UCSD-AML1 (cell line): ENCODE measurements around the gene HINFP.
"Not testable (repeated sequence)": the region's sequence is repeated elsewhere in the genome, so short reads cannot be mapped to it uniquely, and the experiment has no call there.

Source experiments
- DNase-seq: peaks from one replicate; lab custom pipeline; 2025; ENCODE audit not compliant: unreplicated experiment; lab: John Stamatoyannopoulos, UW

HINFP gene

DNA sequence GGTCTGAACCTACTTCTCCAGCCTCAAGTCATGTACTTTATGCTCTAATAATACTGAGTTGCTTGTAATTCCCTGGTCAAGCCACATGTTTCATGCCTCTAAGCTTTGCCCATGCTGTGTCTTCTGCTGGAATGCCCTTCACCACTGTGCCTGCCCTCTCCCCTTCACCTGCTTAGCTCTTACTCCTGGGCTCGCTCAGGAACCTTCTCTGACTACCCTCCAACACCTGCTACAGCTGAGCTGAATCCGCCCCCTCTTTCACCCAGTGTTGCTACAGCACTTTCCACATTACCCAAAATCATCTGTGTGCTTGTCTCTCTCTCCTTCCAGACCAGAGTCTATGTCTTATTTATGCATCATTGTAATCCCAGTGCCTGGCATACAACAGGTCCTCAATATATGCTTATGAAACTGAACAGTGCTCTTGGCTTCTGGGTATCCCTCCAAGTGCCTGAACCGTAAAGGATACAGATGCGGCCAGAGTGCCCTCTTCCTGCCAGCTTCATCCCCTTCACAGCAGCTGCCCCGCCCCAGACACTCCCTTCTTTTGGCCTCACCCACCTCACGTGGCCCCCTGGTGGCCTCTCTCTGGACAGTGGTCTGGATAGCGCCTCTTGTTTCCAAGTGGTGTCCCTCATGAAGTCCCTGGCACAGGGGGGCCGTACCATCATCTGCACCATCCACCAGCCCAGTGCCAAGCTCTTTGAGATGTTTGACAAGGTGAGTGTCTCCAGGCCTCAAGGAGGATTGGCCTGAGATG is 34.5 kb downstream of the HINFP start:
- DNase-seq, result peak; percentile 54

DNA sequence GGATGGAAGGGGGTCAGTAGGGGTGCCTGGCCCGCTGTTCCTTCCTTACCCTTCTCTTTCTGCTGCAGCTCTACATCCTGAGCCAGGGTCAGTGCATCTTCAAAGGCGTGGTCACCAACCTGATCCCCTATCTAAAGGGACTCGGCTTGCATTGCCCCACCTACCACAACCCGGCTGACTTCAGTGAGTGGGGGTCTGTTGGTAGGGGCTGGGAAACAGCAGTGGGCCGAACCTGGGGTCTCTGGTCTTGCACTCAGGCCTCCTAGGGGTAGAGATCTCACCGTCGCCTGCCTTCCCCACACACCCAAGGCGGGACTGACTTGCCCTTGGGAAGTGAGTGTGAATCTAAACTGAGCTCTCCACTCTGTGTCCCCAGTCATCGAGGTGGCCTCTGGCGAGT is 35.1 kb downstream of the HINFP start:
- DNase-seq, result no peak

DNA sequence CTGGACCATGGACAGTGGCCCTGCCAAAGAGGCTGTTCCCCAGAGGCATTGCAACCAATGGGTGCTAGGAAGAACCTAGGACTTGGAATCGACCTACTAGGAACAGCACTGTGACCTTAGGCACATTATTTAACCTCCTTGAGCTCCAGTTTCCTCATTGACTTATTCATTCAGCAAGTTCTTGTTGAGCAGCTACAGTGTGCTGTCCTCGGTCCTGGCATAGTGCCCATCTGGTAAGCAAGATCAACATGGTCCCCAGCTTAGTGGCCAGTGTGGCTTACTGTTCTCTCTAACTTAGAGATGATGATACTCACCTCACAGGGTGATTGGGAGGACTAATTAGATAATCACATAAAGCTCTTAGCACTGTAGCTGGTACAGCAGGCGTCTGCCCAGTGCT is 35.7 kb downstream of the HINFP start:
- DNase-seq, result no peak

DNA sequence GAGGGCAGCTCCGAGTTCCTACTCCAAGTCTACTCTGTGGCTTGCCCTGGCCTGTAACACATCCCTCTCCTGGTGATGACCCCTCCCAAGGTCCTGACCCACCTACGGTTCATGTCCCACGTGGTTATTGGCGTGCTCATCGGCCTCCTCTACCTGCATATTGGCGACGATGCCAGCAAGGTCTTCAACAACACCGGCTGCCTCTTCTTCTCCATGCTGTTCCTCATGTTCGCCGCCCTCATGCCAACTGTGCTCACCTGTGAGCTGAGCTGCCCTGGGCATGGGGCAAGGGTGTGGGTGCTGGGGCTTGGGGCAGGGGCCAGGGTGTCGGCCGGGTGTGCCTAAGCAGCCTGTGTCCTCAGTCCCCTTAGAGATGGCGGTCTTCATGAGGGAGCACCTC is 37.1 kb downstream of the HINFP start:
- DNase-seq, result no peak

DNA sequence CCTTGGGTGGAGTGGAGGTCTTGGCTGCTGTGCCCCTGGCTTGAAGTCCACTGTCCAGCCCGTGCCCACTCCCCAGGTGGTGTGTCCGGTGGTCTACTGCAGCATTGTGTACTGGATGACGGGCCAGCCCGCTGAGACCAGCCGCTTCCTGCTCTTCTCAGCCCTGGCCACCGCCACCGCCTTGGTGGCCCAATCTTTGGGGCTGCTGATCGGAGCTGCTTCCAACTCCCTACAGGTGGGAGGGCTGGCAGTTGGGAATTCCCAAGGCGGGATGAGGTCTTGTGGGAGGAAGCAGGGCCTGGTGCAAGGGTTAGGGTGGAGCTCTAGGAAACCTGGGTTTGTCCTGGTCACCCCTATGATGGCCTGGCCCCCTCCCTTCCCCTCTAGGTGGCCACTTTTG is 38.8 kb downstream of the HINFP start:
- no peak for DNase-seq

DNA sequence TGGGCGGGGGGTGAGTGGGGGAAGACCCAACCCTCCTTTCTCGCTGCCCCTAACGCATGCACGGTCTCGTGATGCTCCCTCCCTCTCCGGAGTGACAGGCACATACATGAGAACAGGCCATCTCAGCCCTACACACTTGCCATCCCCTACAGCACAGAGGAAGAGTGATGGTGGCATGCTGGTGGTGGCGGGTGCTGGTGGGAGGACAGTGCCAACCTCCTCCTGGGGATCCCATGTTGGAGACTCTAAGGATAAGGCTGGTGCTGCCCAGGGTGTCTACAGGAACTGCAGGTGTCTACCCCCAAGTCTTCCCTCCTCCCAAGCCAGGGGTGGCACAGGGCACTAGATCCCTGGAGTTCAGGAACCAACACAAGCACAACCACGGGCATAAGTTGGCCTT is 40.5 kb downstream of the HINFP start:
- DNase-seq, result no peak

DNA sequence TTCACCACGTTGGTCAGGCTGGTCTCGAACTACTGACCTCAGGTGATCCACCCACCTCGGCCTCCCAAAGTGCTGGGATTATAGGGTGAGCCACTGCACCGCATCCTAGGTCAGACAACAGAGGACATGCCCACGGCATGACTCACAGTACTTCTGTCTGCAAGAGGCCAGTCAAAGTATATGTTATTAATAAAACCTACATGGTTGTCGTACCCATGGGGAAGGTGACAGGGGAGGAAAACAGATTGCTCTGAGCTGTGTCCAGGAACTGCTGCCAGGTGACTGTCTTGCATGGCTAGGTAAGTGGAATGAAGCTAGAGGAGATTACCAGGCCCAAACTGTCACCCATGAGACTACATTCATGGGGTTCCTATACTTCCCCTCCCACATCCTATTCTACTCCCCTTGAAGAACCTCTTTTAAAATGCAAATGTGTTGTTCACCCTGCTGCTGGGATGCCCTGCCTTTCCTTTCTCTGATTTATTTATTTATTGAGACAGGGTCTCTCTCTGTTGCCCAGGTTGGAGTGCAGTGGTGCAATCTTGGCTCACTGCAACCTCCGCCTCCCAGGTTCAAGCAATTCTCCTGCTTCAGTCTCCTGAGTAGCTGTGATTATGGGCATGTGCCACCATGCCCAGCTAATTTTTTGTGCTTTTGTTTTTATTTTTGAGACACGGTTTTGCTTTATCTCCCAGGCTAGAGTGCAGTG is 45.1 kb downstream of the HINFP start:
- no peak for DNase-seq

DNA sequence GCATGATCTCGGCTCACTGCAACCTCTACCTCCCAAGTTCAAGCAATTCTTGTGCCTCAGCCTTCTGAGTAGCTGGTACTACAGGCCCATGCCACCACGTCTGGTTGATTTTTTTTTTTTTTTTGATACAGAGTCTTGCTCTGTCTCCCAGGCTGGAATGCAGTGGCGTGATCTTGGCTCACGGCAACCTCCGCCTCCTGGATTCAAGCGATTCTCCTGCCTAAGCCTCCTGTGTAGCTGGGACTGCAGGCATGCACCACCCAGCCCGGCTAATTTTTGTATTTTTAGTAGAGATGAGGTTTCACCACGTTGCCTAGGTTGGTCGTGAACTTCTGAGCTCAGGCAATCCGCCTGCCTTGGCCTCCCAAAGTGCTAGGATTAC is 45.7 kb downstream of the HINFP start:
- not testable (repeated sequence) for DNase-seq

DNA sequence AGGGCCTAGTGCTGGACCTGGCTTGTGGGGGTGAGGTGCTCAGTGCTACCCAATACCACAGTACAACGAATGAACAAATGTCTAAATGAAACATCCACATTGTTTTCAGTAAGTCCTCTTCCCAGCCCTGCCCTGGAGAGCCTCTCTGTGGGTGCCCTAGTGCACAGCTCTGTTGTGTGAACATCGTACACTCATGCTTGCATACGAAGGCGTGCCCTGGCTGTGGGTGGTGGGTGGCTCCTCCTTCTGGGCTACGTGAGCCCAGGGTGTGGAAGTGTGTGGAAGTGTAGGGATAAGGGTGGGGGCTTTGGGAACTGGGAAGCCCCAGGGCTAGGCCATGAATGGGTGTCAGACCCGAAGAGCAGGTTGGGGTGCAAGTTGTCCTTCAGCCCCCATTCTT is 46.6 kb downstream of the HINFP start:
- no peak for DNase-seq

DNA sequence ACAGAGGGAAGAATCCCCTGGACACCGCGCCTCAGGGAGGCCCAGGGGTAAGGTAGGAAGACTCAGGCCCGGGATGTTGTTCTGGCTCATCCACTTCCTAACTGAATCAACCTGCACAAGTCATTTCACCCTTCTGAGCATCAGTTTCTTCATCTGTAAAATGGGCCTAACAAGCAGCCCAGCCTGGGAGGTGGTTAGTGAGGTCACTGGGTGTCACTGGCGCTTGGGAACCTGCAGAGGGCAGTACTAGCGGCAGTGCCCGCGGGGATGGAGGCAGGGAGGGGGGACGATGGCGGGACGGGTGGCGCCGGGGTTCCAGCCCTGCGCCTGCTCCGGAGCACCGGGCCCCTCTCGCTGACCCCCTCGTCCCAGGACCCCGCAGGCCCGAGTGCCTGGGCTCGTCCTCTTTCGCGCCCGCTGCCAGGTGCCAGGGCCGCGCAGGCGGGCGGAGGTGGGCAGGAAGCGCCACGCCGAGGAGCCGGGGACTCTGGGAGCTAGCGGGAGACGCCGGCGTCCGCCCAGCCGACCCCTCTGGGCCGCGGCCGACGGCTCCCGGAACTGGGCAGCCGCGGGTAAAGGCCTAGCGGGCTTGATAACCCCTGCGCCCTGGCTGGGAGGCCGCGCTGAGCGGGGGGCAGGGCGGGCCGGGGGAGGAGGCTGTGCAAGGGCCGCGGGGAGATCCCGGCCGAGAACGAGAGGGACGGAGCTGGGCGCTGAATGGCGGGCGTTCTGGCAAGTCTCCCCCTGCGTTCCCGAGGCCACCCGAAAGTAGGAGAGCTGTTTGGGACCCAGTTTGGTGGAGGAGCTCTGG is 47.3 kb downstream of the HINFP start, which contains the start of gene NLRX1:
NLRX1 (plus strand) TSS at position 255 of the 811 bp plus-strand sequence. CDS start 2,679 bp downstream, outside the sequence.
- peak; percentile 83 for DNase-seq

DNA sequence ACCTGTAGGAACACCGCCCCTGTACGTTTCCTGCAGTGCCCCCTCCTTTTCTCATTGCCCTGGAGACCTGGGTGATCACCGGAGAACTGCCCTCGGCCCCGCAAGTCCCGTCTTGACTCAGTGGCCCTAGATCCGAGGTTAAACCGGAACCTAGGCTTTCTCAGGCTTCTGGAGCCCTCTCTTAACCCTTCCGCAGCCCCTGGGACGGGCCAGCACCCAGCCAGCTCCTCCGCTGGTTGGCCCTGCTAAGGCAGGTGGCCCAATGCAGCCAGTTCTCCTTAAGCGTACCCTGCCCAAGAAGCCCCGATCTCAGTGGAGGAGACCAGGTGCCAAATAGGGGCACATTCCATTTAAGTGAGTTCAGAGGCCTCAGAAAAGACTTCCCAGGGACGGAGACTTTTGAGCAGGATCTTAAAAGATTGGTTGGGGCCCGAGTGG is 47.9 kb downstream of the HINFP start:
- peak; percentile 67 for DNase-seq

DNA sequence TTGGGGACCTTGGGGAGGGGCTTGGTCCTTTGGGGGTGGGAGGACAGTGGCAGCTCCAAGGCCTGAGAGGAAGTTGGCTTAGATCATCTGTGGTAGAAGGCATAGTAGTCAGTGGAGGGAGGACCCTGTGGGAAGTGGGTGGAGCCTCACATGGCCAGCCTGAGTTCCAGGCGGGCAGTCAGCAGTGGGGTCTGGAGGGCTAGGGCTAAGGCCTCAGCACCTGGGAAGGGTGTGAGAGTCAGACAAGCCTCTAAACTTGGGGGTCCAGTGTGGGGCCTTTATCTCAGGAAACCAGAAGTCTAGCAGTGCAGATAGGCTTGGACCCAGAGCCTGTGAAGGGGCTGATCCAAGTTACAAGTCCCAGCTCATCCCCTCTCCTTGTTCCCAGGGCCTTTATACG is 51.1 kb downstream of the HINFP start:
- DNase-seq, result peak; percentile 67

DNA sequence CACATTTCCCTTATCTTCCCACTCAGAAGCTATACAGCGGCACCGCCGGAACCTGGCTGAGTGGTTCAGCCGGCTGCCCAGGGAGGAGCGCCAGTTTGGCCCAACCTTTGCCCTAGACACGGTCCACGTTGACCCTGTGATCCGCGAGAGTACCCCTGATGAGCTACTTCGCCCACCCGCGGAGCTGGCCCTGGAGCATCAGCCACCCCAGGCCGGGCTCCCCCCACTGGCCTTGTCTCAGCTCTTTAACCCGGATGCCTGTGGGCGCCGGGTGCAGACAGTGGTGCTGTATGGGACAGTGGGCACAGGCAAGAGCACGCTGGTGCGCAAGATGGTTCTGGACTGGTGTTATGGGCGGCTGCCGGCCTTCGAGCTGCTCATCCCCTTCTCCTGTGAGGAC is 52.1 kb downstream of the HINFP start:
- DNase-seq, result no peak

DNA sequence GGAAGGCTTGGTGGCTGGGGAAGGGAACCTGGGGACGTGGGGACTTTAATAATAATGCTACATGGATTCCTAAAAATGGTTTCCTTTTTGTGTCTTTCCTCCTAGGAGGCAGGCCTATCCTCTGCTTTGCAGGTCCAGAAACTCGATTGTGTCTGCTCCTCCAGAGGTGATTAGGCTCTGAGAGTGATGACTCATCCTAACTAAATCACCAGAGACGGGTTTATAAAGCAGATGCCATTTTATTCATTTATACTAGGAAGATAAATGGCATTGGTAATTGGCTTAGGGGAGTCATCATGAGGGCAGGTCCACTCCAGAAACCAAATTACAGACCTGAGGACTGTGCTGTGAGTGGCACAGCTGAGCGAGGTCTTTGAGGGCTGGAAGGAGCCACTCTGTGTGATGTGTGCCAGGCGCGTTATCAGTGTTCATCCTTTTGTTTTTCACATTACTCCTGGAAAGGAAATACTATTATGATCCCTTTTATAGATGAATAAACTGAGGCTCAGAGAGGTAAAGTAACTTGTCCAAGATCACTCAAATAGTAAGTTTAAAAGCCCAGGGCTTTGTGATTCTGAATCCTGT is 54.2 kb downstream of the HINFP start:
- no peak for DNase-seq

DNA sequence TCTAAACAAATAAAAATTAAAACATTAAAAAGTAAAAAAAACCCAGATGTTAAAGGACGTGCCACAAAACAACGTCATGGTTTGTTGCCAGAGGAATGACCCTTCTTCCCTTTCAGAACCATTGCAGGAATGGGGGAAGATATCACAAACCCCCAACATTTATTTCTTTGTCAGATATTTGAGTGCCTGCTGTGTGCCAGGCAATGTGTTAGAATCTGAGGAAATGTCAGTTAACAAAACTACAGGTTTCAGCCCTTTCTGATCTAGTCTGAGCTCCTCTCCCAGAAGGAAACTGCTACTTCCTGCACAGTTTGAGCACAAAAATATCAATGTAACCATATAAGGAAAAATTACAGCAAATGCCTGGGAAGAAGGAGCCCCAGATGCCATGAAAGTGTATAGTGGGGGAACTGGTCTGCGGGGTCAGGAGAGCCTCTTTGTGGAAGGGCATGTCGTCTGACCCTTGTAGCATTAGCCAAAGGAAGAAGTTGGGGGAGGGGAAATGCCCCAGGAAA is 56.8 kb downstream of the HINFP start:
- no peak for DNase-seq

DNA sequence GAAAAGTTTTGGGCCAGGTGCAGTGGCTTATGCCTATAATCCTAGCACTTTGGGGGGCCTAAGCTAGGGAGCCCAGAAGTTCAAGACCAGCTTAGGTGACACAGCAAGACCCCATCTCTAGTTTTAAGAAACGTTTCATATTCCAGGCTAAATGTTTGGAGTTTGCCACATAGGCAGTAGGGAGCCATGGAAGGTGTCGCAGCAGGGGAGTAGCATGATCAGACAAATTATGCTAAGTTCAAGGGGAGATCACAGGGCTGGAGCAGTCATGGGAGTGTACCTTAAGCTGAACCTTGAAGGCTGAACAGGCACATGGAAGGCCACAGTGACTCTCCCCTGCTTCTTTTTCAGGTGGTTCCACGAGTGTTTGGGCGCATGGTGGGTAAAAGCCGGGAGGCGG is 58.0 kb downstream of the HINFP start:
- DNase-seq, result no peak

DNA sequence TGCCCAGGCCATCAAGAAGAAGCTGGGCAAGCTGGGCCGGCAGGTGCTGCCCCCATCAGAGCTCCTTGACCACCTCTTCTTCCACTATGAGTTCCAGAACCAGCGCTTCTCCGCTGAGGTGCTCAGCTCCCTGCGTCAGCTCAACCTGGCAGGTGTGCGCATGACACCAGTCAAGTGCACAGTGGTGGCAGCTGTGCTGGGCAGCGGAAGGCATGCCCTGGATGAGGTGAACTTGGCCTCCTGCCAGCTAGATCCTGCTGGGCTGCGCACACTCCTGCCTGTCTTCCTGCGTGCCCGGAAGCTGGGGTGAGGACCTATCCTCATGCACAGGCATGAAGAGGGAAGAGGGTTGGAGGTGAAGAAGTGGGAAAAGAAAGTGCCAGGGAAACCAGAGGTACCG is 58.6 kb downstream of the HINFP start:
- DNase-seq, result no peak

DNA sequence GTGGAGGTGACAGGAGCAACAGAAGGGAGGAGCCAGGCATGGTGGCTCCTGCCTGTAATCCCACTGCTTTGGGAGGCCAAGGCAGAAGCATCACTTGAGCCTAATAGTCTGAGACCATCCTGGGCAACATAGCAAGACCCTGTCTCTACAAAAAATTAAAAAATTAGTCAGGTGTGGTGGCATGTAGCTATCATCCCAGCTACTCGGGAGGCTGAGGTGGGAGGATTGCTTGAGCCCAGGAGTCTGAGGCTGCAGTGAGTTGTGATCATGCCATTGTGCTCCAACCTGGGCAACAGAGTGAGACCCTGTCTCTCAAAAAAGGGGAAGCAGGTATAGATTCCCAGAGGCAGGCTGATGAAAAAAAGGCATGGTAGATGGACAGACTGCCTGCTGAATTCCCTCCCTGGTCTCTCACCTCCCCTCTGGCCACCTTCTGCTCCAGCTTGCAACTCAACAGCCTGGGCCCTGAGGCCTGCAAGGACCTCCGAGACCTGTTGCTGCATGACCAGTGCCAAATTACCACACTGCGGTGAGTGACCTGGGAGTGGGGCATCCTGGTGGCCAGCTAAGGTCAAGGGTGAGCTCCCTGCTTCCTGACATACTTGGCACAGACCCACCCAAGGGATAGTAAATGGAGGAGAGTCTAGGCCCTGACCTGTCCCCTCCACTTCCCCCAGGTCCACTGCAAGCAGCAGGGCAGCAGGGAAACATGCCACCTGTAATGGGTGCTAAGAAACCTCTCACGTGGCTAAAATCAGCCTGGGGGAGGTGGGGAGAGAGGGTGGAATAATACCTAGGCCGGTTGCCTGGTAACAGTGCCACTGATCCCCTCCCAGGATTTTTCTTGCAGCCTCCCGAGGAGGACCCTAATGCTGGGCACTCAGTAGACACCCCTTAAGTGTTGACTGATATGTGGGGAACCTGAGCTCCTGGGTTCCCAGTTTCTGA is 59.6 kb downstream of the HINFP start:
- no peak for DNase-seq

DNA sequence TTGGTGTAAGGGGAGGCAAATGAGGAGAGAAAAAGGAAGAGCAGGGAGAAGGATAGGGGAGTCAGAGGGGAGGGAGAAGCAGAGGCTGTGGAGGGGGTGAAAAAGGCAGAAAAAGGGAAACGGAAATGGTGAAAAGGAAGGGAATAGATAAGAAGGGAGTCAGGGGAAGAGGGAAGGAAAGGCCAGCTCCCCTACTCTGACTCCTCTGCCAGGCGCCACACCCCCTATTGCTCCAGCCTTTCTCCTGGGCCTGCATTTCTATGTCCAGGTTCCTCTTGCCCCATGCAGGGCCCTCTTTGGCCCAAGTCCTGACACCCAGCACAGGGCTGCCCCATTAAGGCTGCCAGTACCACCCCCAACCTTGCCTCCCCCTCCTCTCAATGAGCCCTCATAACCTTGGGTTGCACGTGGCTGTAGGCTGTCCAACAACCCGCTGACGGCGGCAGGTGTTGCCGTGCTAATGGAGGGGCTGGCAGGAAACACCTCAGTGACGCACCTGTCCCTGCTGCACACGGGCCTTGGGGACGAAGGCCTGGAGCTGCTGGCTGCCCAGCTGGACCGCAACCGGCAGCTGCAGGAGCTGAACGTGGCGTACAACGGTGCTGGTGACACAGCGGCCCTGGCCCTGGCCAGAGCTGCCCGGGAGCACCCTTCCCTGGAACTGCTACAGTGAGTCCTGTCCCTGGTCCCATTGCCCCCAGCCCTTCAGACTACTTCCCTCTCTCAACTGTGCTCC is 60.5 kb downstream of the HINFP start:
- peak; percentile 29 for DNase-seq
